Muscle of leg (tissue), 11 donors: Measurements from ENCODE around the gene PIN1. TPM values are rescaled to one million over a fixed set of nuclear protein-coding genes. Genes with fewer than 3 reads are reported as not detected.

Source experiments
- DNase-seq: peaks from one replicate; pipeline ENCODE4 v3.0.0; 2013
- H3K27ac ChIP-seq: one replicate; pipeline ENCODE4 v1.5.1; 2013; ENCODE audit warnings: mild to moderate bottlenecking, low read length, control low read depth
- H3K27me3 ChIP-seq: one replicate; pipeline ENCODE4 v1.6.1; 2013; ENCODE audit warnings: low read length; ENCODE audit not compliant: control insufficient read depth, insufficient read depth
- H3K36me3 ChIP-seq: one replicate; pipeline ENCODE4 v1.6.1; 2013; ENCODE audit warnings: low read length; ENCODE audit not compliant: control insufficient read depth, insufficient read depth
- H3K4me1 ChIP-seq: one replicate; pipeline ENCODE4 v1.6.1; 2013; ENCODE audit warnings: low read length; ENCODE audit not compliant: control insufficient read depth, insufficient read depth
- H3K4me3 ChIP-seq: one replicate; pipeline ENCODE4 v1.5.1; 2013; ENCODE audit warnings: low read length, control low read depth
- H3K9me3 ChIP-seq: replicated peaks from 2 replicates; pipeline ENCODE4 v1.6.1; 2013; ENCODE audit warnings: low read depth, low read length; ENCODE audit not compliant: control insufficient read depth
- WGBS: methylation state at CpG from one replicate; pipeline ENCODE4 v1.1.5; 2013; ENCODE audit warnings: missing lambda C conversion rate; ENCODE audit not compliant: insufficient coverage; 5-methylcytosine and 5-hydroxymethylcytosine counted together
- polyA plus RNA-seq, 8 donors: library from polyadenylated mRNA; unstranded; fragments of 120-200 nt; gene quantifications; one replicate each; pipeline versions ENCODE4 v1.2.1 to v1.2.3, GENCODE V29; 2013; ENCODE audit warnings: inconsistent platforms in 1 of 8, low replicate concordance in 1 of 8; ENCODE audit not compliant: insufficient read length in 8 of 8, insufficient read depth in 1 of 8
- total RNA-seq: library from RNA; stranded (reverse); fragments of 120-200 nt; gene quantifications from one replicate; pipeline ENCODE4 v1.2.4, GENCODE V29; 2013

Gene PIN1
- total and polyA plus RNA-seq, 9 donors = 75.0 to 91.8 (median 81.3) TPM

DNA sequence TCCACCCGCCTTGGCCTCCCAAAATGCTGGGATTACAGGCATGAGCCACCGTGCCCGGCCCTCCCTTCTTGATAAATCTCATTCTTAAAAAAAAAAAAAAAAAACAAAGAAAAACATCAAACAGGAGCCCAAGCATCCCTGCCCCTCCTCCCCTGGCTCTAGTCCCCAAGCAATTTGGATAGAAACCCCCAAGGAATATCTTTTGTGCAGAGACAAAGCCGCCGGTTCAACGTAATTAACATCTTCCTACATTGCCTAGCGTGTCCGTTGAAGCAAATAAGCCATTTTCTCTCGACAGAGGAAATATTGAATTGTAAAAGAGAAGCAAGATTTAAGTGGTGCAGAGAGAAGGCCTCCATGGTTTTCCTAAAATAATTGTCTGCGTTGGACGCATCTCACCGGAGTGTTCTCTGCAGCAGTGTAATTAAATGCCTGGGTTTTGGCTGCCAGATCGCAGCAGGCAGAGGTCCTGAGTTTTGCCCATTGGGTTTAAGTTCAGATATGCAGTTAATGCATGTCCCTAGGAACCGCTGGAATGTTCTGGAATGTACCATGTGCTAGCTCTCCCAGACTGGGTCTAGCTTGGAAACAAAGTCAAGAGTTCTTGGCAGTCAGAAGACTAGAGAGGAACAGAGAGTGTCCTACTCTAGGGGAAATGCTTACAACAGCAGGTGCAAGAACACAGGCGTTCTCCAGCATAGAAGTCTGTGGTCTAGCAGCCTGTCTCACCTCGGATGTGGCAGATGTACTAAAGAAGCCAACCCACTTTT is 30.8 kb downstream of the PIN1 start:
- H3K4me1 ChIP-seq = peaks cover 4% of the 10 kb centered on the region

DNA sequence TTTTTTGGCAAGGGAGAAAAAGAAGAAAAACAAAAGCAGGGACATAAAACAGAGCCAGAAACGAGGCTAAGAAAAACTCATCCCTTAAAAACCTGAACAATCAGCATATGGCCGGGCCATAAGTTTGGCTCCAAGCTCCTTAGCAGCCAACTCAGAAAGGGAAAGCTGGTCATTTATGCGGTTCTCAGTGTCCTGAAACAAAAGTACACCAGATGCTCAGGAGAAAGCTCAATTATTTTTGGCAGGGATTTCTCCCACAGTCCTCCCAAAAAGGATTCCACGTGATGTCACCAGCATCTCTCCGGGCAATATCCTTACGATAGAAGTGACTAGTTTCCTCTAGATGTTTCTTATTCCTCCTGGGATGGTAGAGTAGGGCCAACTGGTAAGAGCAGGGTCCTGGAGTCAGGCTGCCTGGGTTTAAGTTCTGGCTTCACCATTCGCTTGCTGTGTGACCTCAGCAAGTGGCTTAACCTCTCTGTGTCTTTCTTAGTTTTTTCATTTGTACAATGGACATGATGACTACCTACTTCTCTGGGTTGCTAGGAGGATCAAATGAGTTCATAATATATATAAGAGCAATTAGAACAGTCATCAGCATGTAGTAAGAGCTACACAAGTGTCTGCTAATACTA is 34.0 kb downstream of the PIN1 start:
- Histone ChIP-seq H3K36me3 (no peaks in the 10 kb centered on the region), H3K9me3 (no peaks in the 10 kb centered on the region), H3K4me1 (peaks cover 4% of the 10 kb centered on the region), H3K27me3 (no peaks in the 10 kb centered on the region), H3K4me3 (no peak overlapping the region), H3K27ac (no peak overlapping the region)
- 30% methylated on average over 3 of the region's 7 CpGs for WGBS
- peak; percentile 51 for DNase-seq

More for the DNA sequence above, 30.8 kb downstream of the PIN1 start:
- Histone ChIP-seq H3K27me3 (no peaks in the 10 kb centered on the region), H3K27ac (no peak overlapping the region), H3K36me3 (no peaks in the 10 kb centered on the region), H3K4me3 (no peak overlapping the region), H3K9me3 (no peaks in the 10 kb centered on the region)
- peak; percentile 36 for DNase-seq
- WGBS = 48% methylated on average over 6 of the region's 16 CpGs

DNA sequence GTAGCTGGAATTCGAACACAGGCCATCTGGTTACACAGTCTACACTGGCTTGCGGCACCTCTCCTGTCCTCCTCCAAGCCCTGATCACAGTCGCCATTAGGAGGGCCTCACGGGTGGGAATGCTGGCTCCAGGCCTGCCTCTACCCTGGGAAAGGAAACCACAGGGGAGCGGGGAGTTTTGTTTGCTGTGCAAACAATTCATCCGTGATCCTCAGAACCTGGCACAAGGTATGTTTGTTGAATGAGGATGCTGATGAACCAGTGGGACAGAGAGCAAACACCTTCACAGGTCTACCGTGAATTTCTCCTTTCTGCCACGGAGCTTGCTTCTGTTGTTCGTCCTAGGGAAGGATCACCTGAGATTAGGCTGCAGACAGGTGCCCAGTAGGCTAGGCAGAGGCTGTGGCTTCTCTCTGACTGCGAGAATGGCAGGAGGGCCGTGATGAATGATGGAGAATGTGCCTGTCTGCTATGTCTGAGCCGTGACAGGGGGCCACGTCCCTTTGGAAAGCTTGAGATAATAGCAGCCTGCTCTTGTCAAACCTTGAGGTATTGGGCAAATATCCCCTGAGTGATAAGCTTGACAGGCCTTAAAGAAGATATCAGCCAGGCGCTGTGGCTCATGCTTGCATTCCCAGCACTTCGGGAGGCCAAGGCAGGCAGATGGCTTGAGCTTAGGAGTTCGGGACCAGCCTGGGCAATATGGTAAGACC is 36.7 kb downstream of the PIN1 start:
- WGBS = 82% methylated on average over 11 of the region's 16 CpGs
- Histone ChIP-seq H3K4me3 (no peak overlapping the region), H3K27ac (no peak overlapping the region), H3K9me3 (no peaks in the 10 kb centered on the region), H3K36me3 (no peaks in the 10 kb centered on the region), H3K4me1 (no peaks in the 10 kb centered on the region), H3K27me3 (no peaks in the 10 kb centered on the region)
- DNase-seq = no peak

DNA sequence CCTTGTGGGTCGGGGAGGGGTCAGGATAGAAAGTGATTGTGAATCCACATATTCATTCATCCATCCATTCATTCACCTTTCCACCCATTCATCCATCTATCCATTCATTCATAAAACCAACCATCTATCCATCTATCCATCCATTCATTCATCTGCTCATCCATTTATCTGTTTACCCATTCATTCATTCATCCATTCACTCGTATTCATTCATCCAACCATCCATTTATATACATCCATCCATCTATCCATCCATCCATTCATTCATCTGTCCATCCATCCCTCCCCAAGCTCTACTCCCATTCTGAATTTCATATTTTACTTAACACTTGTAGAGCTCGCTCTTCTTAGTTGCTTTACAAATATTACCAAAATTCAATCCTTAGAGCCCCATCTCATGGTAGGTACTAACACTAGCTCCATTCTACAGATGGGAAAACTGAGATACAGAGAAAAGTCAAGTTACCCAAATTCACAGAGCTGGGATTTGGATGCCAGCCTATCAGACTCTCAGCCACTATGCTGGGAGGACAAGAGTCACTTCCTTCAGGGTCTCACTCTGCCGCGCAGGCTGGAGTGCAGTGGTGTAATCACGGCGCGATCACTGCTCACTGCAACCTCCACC is 37.6 kb downstream of the PIN1 start:
- H3K27me3 ChIP-seq = no peaks in the 10 kb centered on the region
- no peaks in the 10 kb centered on the region for H3K4me1 ChIP-seq
- no peak for DNase-seq
- no peak overlapping the region for H3K4me3 ChIP-seq
- no peaks in the 10 kb centered on the region for H3K9me3 ChIP-seq
- no peaks in the 10 kb centered on the region for H3K36me3 ChIP-seq
- no peak overlapping the region for H3K27ac ChIP-seq
- WGBS = 91% methylated on average over 6 of the region's 8 CpGs

DNA sequence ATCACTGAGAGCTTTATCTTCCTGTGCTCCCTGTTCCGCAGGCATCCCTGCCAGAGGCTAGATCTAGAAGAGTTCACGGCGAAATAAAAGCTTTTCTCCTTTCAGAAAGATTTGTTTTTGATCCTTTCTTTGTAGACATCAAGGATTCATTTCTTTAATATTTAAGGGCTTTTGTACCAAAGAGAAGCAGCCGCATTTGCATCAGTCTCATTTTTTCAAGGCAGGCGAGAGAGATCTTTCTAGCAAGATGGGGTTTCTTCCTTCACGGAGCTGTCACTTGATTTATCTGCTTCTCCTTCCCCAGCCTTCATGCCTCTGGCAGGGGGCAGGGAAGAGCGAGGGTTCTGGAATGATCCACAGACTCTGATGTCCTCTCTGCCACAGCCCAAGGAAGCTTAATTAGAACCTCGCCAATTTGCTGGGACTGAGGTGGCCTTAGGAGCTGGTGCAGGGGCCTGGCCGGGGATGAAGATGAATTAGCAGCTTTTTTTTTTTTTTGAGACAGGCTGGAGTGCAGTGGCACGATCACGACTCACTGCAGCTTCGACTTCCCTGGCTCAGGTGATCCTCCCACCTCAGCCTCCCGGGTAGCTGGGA is 40.0 kb downstream of the PIN1 start:
- H3K27me3 ChIP-seq = no peaks in the 10 kb centered on the region
- H3K9me3 ChIP-seq = no peaks in the 10 kb centered on the region
- no peak overlapping the region for H3K4me3 ChIP-seq
- no peak overlapping the region for H3K27ac ChIP-seq
- H3K36me3 ChIP-seq = no peaks in the 10 kb centered on the region
- 17% methylated on average over 1 of the region's 13 CpGs for WGBS
- no peaks in the 10 kb centered on the region for H3K4me1 ChIP-seq
- no peak for DNase-seq

DNA sequence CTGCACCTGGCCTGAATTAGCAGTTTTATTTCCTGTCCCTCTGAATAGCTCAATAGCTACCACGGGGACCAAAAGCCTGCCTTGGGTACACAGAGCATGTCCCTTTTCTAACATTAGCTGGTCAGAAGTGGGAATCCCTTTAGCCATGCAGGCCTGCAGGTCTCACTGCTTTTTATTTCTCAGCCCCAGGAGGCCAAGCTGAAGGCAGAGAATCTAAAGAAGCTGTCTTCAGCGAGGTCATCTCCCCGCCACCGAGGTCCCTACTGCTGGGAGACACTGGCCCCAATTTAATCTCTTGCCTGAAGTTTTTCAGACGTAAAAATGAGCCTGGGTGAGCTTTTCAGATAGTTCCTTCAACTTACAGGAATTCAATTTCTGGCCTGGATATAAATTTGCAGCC is 40.7 kb downstream of the PIN1 start:
- H3K4me1 ChIP-seq = no peaks in the 10 kb centered on the region
- no peaks in the 10 kb centered on the region for H3K9me3 ChIP-seq
- 41% methylated on average over 4 of the region's 5 CpGs for WGBS
- no peak for DNase-seq
- no peaks in the 10 kb centered on the region for H3K27me3 ChIP-seq
- no peak overlapping the region for H3K27ac ChIP-seq
- H3K4me3 ChIP-seq = no peak overlapping the region
- no peaks in the 10 kb centered on the region for H3K36me3 ChIP-seq

DNA sequence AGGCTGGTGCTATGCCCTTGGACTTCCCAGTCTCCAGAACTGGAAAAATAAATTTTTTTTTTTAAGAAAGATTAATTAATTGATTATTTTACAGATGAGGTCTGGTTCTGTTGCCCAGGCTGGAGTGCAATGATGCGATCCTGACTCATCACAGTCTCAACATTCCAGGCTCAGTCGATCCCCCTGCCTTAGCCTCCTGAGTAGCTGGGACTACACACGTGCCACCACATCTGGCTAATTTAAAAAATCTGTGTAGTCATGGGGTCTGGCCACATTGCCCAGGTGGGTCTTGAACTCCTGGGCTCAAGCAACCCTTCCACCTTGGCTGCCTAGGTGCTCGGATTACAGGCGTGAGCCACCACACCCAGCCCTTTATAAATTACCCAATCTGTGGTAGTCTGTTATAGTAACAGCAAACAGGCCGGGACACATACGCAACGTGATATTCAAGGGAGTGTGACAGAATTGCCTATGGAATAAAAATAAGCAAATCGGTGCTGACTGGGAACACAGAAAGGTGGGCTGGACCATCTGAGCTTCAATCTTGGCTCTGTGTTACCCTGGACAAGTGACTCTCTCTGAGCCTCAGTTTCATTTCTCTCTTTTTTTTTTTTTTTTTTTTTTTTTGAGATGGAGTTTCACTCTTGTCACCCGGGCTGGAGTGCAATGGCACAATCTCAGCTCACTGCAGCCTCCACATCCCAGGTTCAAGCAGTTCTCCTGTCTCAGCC is 42.8 kb downstream of the PIN1 start:
- H3K27me3 ChIP-seq = no peaks in the 10 kb centered on the region
- no peak overlapping the region for H3K27ac ChIP-seq
- H3K4me1 ChIP-seq = peaks cover under 1% of the 10 kb centered on the region
- no peaks in the 10 kb centered on the region for H3K9me3 ChIP-seq
- WGBS = 86% methylated on average over 4 of the region's 10 CpGs
- no peaks in the 10 kb centered on the region for H3K36me3 ChIP-seq
- no peak for DNase-seq
- H3K4me3 ChIP-seq = no peak overlapping the region

DNA sequence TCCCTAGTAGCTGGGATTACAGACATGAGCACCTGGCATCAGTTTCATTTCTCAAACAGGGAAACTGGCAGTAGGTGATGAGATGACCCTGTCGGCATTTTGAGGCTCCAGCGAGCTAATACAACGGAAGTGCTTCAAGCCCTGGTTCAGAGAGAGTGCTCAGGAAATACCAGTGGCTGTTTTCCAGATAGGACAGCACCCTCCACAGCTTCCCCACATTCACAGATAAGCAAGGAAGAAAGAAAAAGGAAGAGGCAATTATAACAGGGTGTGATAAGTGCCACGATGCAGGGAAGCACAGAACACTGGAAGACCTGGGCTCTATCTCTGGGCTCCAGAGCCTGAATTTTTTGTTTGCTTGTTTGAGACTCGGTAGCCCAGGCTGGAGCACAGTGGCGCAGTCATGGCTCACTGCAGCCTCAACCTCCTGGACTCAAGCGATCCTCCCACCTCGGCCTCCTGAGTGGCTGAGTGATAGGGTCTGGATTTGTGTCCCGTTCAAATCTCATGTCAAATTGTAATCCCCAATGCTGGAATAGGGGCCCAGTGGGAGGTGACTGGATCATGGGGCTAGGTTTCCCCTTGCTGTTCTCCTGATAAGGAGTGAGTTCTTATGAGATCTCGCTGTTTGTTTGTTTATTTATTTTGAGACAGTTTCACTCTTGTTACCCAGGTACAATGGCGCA is 43.5 kb downstream of the PIN1 start:
- H3K27ac ChIP-seq = no peak overlapping the region
- 72% methylated on average over 6 of the region's 11 CpGs for WGBS
- no peak overlapping the region for H3K4me3 ChIP-seq
- no peaks in the 10 kb centered on the region for H3K27me3 ChIP-seq
- H3K36me3 ChIP-seq = no peaks in the 10 kb centered on the region
- DNase-seq = no peak
- H3K9me3 ChIP-seq = no peaks in the 10 kb centered on the region
- peaks cover 8% of the 10 kb centered on the region for H3K4me1 ChIP-seq

DNA sequence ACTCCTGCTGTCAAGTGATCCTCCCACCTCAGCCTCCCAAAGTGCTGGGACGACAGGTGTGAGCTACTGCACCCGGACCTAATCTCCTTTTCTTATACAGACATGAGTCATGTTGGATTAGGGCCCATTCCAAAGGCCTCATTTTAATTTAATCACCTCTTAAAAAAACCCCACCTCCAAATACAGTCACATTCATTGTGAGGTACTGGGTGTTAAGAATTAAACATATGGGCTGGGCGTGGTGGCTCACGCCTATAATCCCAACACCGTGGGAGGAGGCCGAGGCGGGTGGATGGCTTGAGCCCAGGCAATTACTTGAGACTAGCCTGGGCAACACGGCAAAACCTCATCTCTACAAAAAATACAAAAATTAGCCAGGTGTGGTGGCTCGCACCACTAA is 46.6 kb downstream of the PIN1 start:
- Histone ChIP-seq H3K27me3 (no peaks in the 10 kb centered on the region), H3K27ac (no peak overlapping the region), H3K4me1 (peaks cover 26% of the 10 kb centered on the region)

More for the DNA sequence above, 46.6 kb downstream of the PIN1 start:
- no peak for DNase-seq
- Histone ChIP-seq H3K4me3 (no peak overlapping the region), H3K36me3 (no peaks in the 10 kb centered on the region), H3K9me3 (no peaks in the 10 kb centered on the region)
- whole genome bisulfite sequencing = 75% methylated on average over 2 of the region's 9 CpGs
